ENCODE measurements around the gene FBXL19.

FBXL19 gene

GRCh38 chr16:30944352-30944751, 21.0 kb downstream of the FBXL19 start:
- no peak for DNase-seq (ENCODE audit: low spot score)

- no peak for DNase-seq (ENCODE audit: low spot score)
Measured at GRCh38 chr16:30946671-30947540, 23.5 kb downstream of the FBXL19 start.

- DNase-seq (ENCODE audit: low spot score) = no peak
Measured at GRCh38 chr16:30947541-30947858, 24.1 kb downstream of the FBXL19 start.

- DNase-seq (ENCODE audit: low spot score) = peak; percentile 86
Measured at GRCh38 chr16:30947859-30948666, 24.7 kb downstream of the FBXL19 start.

- DNase-seq (ENCODE audit: low spot score) = no peak
Measured at GRCh38 chr16:30948667-30949649, 25.6 kb downstream of the FBXL19 start, which contains the start of gene ORAI3. TSS of gene ORAI3 (plus strand) at chr16:30949068. CDS start at chr16:30949290, 222 bp downstream.

GRCh38 chr16:30949650-30950515, 26.5 kb downstream of the FBXL19 start:
- DNase-seq (ENCODE audit: low spot score) = no peak

GRCh38 chr16:30950516-30951065, 27.2 kb downstream of the FBXL19 start:
- no peak for DNase-seq (ENCODE audit: low spot score)

GRCh38 chr16:30951193-30951592, 27.8 kb downstream of the FBXL19 start:
- no peak for DNase-seq (ENCODE audit: low spot score)

- no peak for DNase-seq (ENCODE audit: low spot score)
Measured at GRCh38 chr16:30951750-30952149, 28.4 kb downstream of the FBXL19 start.

- no peak for DNase-seq (ENCODE audit: low spot score)
Measured at GRCh38 chr16:30953111-30953510, 29.7 kb downstream of the FBXL19 start.

- peak; percentile 42 for DNase-seq (ENCODE audit: low spot score)
Measured at GRCh38 chr16:30953511-30954124, 30.2 kb downstream of the FBXL19 start.

GRCh38 chr16:30954993-30955392, 31.6 kb downstream of the FBXL19 start:
- DNase-seq (ENCODE audit: low spot score) = no peak

- DNase-seq (ENCODE audit: low spot score) = peak; percentile 84
Measured at GRCh38 chr16:30956601-30957455, 33.5 kb downstream of the FBXL19 start.

- peak; percentile 96 for DNase-seq (ENCODE audit: low spot score)
Measured at GRCh38 chr16:30957456-30958174, 34.2 kb downstream of the FBXL19 start, which contains the start of gene SETD1A. TSS of gene SETD1A (plus strand) at chr16:30957754. CDS start at chr16:30958732, 978 bp downstream.

- peak; percentile 94 for DNase-seq (ENCODE audit: low spot score)
Measured at GRCh38 chr16:30958175-30959079, 35.1 kb downstream of the FBXL19 start.

GRCh38 chr16:30961384-30961783, 38.0 kb downstream of the FBXL19 start:
- peak; percentile 3 for DNase-seq (ENCODE audit: low spot score)

GRCh38 chr16:30963925-30964511, 40.6 kb downstream of the FBXL19 start:
- DNase-seq (ENCODE audit: low spot score) = peak; percentile 3
